Measurements from ENCODE around the gene NCAPG2. TPM values are rescaled to one million over a fixed set of nuclear protein-coding genes. Genes with fewer than 3 reads are reported as not detected.

The NCAPG2 gene
- total and polyA plus RNA-seq, 2 experiments from 2014 or later = 38.7 to 91.2 TPM

DNA sequence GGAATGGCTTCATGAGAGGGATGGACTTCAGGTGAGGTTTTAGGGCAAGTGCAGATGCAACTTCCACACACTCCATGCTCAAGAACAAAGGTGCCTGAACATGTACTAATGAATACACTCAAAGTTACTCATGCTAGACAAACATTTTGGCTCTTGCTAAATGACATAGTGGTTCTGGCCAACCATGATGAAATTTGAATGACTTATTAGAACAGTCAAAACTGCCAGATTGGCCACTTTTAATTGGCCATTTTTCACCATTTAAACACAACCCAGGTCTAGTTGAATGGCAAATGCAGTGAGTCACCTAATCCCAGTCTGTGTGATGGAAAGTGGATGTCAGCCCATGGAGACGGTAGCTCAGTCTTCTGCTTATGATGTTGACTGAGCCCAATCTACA lies 112.1 kb downstream of the NCAPG2 start (continued):
- TF ChIP-seq, protein P1, sequence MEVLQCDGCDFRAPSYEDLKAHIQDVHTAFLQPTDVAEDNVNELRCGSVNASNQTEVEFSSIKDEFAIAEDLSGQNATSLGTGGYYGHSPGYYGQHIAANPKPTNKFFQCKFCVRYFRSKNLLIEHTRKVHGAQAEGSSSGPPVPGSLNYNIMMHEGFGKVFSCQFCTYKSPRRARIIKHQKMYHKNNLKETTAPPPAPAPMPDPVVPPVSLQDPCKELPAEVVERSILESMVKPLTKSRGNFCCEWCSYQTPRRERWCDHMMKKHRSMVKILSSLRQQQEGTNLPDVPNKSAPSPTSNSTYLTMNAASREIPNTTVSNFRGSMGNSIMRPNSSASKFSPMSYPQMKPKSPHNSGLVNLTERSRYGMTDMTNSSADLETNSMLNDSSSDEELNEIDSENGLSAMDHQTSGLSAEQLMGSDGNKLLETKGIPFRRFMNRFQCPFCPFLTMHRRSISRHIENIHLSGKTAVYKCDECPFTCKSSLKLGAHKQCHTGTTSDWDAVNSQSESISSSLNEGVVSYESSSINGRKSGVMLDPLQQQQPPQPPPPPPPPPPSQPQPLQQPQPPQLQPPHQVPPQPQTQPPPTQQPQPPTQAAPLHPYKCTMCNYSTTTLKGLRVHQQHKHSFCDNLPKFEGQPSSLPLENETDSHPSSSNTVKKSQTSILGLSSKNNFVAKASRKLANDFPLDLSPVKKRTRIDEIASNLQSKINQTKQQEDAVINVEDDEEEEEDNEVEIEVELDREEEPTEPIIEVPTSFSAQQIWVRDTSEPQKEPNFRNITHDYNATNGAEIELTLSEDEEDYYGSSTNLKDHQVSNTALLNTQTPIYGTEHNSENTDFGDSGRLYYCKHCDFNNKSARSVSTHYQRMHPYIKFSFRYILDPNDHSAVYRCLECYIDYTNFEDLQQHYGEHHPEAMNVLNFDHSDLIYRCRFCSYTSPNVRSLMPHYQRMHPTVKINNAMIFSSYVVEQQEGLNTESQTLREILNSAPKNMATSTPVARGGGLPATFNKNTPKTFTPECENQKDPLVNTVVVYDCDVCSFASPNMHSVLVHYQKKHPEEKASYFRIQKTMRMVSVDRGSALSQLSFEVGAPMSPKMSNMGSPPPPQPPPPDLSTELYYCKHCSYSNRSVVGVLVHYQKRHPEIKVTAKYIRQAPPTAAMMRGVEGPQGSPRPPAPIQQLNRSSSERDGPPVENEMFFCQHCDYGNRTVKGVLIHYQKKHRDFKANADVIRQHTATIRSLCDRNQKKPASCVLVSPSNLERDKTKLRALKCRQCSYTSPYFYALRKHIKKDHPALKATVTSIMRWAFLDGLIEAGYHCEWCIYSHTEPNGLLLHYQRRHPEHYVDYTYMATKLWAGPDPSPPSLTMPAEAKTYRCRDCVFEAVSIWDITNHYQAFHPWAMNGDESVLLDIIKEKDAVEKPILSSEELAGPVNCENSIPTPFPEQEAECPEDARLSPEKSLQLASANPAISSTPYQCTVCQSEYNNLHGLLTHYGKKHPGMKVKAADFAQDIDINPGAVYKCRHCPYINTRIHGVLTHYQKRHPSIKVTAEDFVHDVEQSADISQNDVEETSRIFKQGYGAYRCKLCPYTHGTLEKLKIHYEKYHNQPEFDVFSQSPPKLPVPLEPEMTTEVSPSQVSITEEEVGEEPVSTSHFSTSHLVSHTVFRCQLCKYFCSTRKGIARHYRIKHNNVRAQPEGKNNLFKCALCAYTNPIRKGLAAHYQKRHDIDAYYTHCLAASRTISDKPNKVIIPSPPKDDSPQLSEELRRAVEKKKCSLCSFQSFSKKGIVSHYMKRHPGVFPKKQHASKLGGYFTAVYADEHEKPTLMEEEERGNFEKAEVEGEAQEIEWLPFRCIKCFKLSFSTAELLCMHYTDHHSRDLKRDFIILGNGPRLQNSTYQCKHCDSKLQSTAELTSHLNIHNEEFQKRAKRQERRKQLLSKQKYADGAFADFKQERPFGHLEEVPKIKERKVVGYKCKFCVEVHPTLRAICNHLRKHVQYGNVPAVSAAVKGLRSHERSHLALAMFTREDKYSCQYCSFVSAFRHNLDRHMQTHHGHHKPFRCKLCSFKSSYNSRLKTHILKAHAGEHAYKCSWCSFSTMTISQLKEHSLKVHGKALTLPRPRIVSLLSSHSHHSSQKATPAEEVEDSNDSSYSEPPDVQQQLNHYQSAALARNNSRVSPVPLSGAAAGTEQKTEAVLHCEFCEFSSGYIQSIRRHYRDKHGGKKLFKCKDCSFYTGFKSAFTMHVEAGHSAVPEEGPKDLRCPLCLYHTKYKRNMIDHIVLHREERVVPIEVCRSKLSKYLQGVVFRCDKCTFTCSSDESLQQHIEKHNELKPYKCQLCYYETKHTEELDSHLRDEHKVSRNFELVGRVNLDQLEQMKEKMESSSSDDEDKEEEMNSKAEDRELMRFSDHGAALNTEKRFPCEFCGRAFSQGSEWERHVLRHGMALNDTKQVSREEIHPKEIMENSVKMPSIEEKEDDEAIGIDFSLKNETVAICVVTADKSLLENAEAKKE (CRISPR knock-in tag; IDR thresholded peaks at IDR 0.05) = no peak
- no peak for TF ChIP-seq CREB1 (CRISPR knock-in tag; IDR thresholded peaks at IDR 0.05; ENCODE audit: low read depth)
- TF ChIP-seq ZNF331 (CRISPR knock-in tag; IDR thresholded peaks at IDR 0.05; ENCODE audit: low read depth) = no peak
- no peak for TF ChIP-seq EZH2 (IDR thresholded peaks at IDR 0.05; ENCODE audit: low read depth, unreplicated experiment)

DNA sequence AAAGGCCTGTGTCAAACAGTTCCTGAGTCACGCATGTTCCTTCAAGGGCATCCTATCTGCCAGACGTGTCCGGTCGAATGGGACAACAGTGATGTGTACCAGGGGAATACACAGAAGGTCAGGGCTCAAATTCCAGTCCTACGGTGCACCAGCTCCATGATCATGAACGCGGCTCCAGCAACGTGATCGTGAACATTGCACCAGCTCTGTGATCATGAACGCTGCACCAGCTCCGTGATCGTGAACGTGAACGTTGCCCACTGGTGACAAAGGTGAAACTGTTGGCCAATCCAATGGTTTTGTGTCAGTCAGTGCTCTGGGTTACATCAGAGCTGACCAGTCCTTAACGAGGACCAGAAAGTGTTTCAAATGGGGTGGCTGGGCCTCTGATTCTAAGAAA lies 112.7 kb downstream of the NCAPG2 start:
- ATAC-seq = no peak
- Mint-ChIP-seq H3K27me3 (ENCODE audit: insufficient read depth, low read depth, poor library complexity) (peaks cover 37% of the 10 kb centered on the region), H3K9me3 (peaks cover 17% of the 10 kb centered on the region), H3K36me3 (ENCODE audit: low read depth) (peaks cover 5% of the 10 kb centered on the region), H3K4me1 (0 out of 3 replicates have a peak, but pooled peaks cover 4% of the 10 kb centered on the region), H3K4me3 (no peak overlapping the region), H3K27ac (no peak overlapping the region)
- peaks cover 60% of the 10 kb centered on the region for H3K27me3 ChIP-seq (ENCODE audit: insufficient read depth)
- no peak overlapping the region for H3K4me2 ChIP-seq
- H3K4me1 ChIP-seq (ENCODE audit: insufficient read depth) = no peaks in the 10 kb centered on the region
- no peaks in the 10 kb centered on the region for H4K20me1 ChIP-seq (replicated peaks; ENCODE audit: insufficient read depth)
- no peak for DNase-seq (ENCODE audit: low spot score)
- H3K79me2 ChIP-seq (replicated peaks; ENCODE audit: insufficient read depth) = no peaks in the 10 kb centered on the region
- 0 out of 2 replicates have a peak, but pooled peaks cover 13% of the 10 kb centered on the region for H3K9me2 ChIP-seq (ENCODE audit: insufficient read depth)
- H3K4me3 ChIP-seq = no peak overlapping the region
- no peak overlapping the region for H2AFZ ChIP-seq
- H3F3A ChIP-seq (replicated peaks; ENCODE audit: low read depth) = no peaks in the 10 kb centered on the region
- no peak overlapping the region for H3K27ac ChIP-seq (ENCODE audit: low read depth)
- no peaks in the 10 kb centered on the region for H3K36me3 ChIP-seq (ENCODE audit: insufficient read depth)
- TF ChIP-seq STAT1 (IDR thresholded peaks at IDR 0.05; ENCODE audit: unreplicated experiment) (no peak), ZNF331 (CRISPR knock-in tag; IDR thresholded peaks at IDR 0.05; ENCODE audit: low read depth) (no peak), EZH2phosphoT487 (IDR thresholded peaks at IDR 0.05; ENCODE audit: unreplicated experiment) (no peak), EZH2 (IDR thresholded peaks at IDR 0.05; ENCODE audit: low read depth, unreplicated experiment) (no peak), CREB1 (CRISPR knock-in tag; IDR thresholded peaks at IDR 0.05; ENCODE audit: low read depth) (no peak), POLR2AphosphoS5 (IDR thresholded peaks at IDR 0.05; ENCODE audit: low read depth) (no peak), ZNF114 (CRISPR knock-in tag; IDR thresholded peaks at IDR 0.05) (no peak)
- TF ChIP-seq, protein P2, sequence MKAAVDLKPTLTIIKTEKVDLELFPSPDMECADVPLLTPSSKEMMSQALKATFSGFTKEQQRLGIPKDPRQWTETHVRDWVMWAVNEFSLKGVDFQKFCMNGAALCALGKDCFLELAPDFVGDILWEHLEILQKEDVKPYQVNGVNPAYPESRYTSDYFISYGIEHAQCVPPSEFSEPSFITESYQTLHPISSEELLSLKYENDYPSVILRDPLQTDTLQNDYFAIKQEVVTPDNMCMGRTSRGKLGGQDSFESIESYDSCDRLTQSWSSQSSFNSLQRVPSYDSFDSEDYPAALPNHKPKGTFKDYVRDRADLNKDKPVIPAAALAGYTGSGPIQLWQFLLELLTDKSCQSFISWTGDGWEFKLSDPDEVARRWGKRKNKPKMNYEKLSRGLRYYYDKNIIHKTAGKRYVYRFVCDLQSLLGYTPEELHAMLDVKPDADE (IDR thresholded peaks at IDR 0.05) = no peak
- TF ChIP-seq, protein P3, sequence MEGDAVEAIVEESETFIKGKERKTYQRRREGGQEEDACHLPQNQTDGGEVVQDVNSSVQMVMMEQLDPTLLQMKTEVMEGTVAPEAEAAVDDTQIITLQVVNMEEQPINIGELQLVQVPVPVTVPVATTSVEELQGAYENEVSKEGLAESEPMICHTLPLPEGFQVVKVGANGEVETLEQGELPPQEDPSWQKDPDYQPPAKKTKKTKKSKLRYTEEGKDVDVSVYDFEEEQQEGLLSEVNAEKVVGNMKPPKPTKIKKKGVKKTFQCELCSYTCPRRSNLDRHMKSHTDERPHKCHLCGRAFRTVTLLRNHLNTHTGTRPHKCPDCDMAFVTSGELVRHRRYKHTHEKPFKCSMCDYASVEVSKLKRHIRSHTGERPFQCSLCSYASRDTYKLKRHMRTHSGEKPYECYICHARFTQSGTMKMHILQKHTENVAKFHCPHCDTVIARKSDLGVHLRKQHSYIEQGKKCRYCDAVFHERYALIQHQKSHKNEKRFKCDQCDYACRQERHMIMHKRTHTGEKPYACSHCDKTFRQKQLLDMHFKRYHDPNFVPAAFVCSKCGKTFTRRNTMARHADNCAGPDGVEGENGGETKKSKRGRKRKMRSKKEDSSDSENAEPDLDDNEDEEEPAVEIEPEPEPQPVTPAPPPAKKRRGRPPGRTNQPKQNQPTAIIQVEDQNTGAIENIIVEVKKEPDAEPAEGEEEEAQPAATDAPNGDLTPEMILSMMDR (conservative IDR thresholded peaks at IDR 0.05; ENCODE audit: low read depth in 2 of 2) = no peak
- TF ChIP-seq, protein P4, sequence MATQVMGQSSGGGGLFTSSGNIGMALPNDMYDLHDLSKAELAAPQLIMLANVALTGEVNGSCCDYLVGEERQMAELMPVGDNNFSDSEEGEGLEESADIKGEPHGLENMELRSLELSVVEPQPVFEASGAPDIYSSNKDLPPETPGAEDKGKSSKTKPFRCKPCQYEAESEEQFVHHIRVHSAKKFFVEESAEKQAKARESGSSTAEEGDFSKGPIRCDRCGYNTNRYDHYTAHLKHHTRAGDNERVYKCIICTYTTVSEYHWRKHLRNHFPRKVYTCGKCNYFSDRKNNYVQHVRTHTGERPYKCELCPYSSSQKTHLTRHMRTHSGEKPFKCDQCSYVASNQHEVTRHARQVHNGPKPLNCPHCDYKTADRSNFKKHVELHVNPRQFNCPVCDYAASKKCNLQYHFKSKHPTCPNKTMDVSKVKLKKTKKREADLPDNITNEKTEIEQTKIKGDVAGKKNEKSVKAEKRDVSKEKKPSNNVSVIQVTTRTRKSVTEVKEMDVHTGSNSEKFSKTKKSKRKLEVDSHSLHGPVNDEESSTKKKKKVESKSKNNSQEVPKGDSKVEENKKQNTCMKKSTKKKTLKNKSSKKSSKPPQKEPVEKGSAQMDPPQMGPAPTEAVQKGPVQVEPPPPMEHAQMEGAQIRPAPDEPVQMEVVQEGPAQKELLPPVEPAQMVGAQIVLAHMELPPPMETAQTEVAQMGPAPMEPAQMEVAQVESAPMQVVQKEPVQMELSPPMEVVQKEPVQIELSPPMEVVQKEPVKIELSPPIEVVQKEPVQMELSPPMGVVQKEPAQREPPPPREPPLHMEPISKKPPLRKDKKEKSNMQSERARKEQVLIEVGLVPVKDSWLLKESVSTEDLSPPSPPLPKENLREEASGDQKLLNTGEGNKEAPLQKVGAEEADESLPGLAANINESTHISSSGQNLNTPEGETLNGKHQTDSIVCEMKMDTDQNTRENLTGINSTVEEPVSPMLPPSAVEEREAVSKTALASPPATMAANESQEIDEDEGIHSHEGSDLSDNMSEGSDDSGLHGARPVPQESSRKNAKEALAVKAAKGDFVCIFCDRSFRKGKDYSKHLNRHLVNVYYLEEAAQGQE (IDR thresholded peaks at IDR 0.05; ENCODE audit: unreplicated experiment) = no peak

Measured in GM23338 (cell line).